SK-N-SH (cell line): ENCODE results near the gene HCAR2. TPM values are rescaled to one million over a fixed set of nuclear protein-coding genes. Genes with fewer than 3 reads are reported as not detected.

Source experiments
- CTCF ChIA-PET: fragments of 300-600, 350-600 bp; formaldehyde crosslinking; extraction: SDS; loops from one replicate; lab custom pipeline; 2021; lab: Yijun Ruan, JAX
- POLR2A ChIA-PET: fragments of 350-600 bp; sonication (Branson Sonifier 250); formaldehyde crosslinking; extraction: SDS; loops from one replicate; lab custom pipeline; 2020; ENCODE audit warnings: antibody characterized with exemption, inconsistent platforms; lab: Yijun Ruan, JAX
- DNase-seq: peaks from one replicate; pipeline ENCODE4 v3.0.0; 2012
- H2AFZ ChIP-seq: fragments of 200-600 bp; sonication (generic); 2 replicates; pipeline ENCODE4 v1.8.1; 2016; ENCODE audit warnings: antibody characterized with exemption, mild to moderate bottlenecking, low read depth
- H3F3A ChIP-seq: fragments of 200-600 bp; sonication (generic); replicated peaks from 2 replicates; pipeline ENCODE3; 2016; ENCODE audit warnings: antibody characterized with exemption, mild to moderate bottlenecking; ENCODE audit not compliant: insufficient read depth
- H3K27ac ChIP-seq, 2 experiments: fragments of 200-500 bp in 1 of 2; fragments of 200-600 bp in 1 of 2; sonication (Bioruptor generic) in 1 of 2; sonication (generic), shearing (Covaris generic) in 1 of 2; 2 replicates each; pipeline versions ENCODE4 v1.5.1 to v1.6.1; 2014 to 2016; ENCODE audit warnings: low read depth in 2 of 2, inconsistent platforms in 1 of 2, low read length in 1 of 2, mild to moderate bottlenecking in 1 of 2, mixed read lengths in 1 of 2
- H3K27me3 ChIP-seq: fragments of 200-600 bp; sonication (generic), shearing (Covaris generic); 2 replicates; pipeline ENCODE4 v1.6.1; 2016; ENCODE audit warnings: mixed run types; ENCODE audit not compliant: insufficient read depth
- H3K36me3 ChIP-seq, 2 experiments: fragments of 200-500 bp in 1 of 2; fragments of 200-600 bp in 1 of 2; sonication (Bioruptor generic) in 1 of 2; sonication (generic) in 1 of 2; replicated peaks in 1 of 2; 2 replicates each; pipeline versions ENCODE3 to v1.5.1; 2014 to 2016; ENCODE audit warnings: low read length in 1 of 2, mild to moderate bottlenecking in 1 of 2; ENCODE audit not compliant: insufficient read depth in 2 of 2, control insufficient read depth in 1 of 2
- H3K4me1 ChIP-seq, 2 experiments: fragments of 200-500 bp in 1 of 2; fragments of 200-600 bp in 1 of 2; sonication (Bioruptor generic) in 1 of 2; sonication (generic), shearing (Covaris generic) in 1 of 2; 2 replicates each; pipeline versions ENCODE4 v1.5.1 to v1.6.1; 2014 to 2016; ENCODE audit warnings: low read depth in 1 of 2, low read length in 1 of 2, mixed run types in 1 of 2; ENCODE audit not compliant: insufficient read depth in 2 of 2, control insufficient read depth in 1 of 2
- H3K4me2 ChIP-seq: fragments of 200-600 bp; sonication (generic), shearing (Covaris generic); 2 replicates; pipeline ENCODE4 v1.6.1; 2017; ENCODE audit warnings: mixed run types
- H3K4me3 ChIP-seq, 2 experiments: fragments of 200-500 bp in 1 of 2; fragments of 200-600 bp in 1 of 2; sonication (Bioruptor generic) in 1 of 2; sonication (generic), shearing (Covaris generic) in 1 of 2; 2 replicates each; pipeline versions ENCODE4 v1.5.1 to v1.8.1; 2014 to 2016; ENCODE audit warnings: low read depth in 2 of 2, inconsistent platforms in 1 of 2, low read length in 1 of 2, mild to moderate bottlenecking in 1 of 2, mixed read lengths in 1 of 2, moderate library complexity in 1 of 2
- H3K79me2 ChIP-seq: fragments of 200-600 bp; sonication (generic); 2 replicates; pipeline ENCODE4 v1.8.1; 2017; ENCODE audit warnings: mild to moderate bottlenecking; ENCODE audit not compliant: insufficient read depth
- H3K9ac ChIP-seq: fragments of 200-600 bp; sonication (generic); 2 replicates; pipeline ENCODE4 v1.6.1; 2017; ENCODE audit warnings: mixed run types
- H3K9me2 ChIP-seq: fragments of 200-600 bp; sonication (generic); 2 replicates; pipeline ENCODE4 v1.6.1; 2017; ENCODE audit warnings: mixed run types
- H3K9me3 ChIP-seq: fragments of 200-600 bp; sonication (generic); 2 replicates; pipeline ENCODE4 v1.6.1; 2017; ENCODE audit warnings: mixed run types, mild to moderate bottlenecking, moderate library complexity
- H4K20me1 ChIP-seq: fragments of 200-600 bp; sonication (generic); 2 replicates; pipeline ENCODE4 v1.6.1; 2017; ENCODE audit warnings: mild to moderate bottlenecking, mixed run types; ENCODE audit not compliant: insufficient read depth
- CHD2 ChIP-seq: fragments of 150-350 bp; IDR thresholded peaks from 2 replicates; pipeline ENCODE4 v1.6.1; 2018; ENCODE audit warnings: low read length; ENCODE audit not compliant: partially characterized antibody
- EP300 ChIP-seq, 2 experiments: IDR thresholded peaks; 2 replicates each; pipeline versions ENCODE4 v1.4.0 to v1.6.1; 2012; ENCODE audit warnings: borderline replicate concordance in 1 of 2, low read depth in 1 of 2, low read length in 1 of 2
- EZH2phosphoT487 ChIP-seq: fragments of 200-600 bp; sonication (generic); IDR thresholded peaks from 2 replicates; pipeline ENCODE4 v1.6.1; 2017; ENCODE audit warnings: low read depth, mixed run types, mild to moderate bottlenecking, antibody characterized with exemption, moderate library complexity, borderline replicate concordance
- FOSL2 ChIP-seq: IDR thresholded peaks from 2 replicates; pipeline ENCODE4 v1.4.0; 2012; ENCODE audit warnings: low read depth, mild to moderate bottlenecking, moderate library complexity, borderline replicate concordance
- FOXJ3 ChIP-seq: sonication (generic); formaldehyde crosslinking; IDR thresholded peaks from 2 replicates; pipeline ENCODE4 v1.5.1; 2020; ENCODE audit warnings: mild to moderate bottlenecking, missing genetic modification reagents
- FOXM1 ChIP-seq: IDR thresholded peaks from 2 replicates; pipeline ENCODE4 v1.4.0; 2012; ENCODE audit warnings: low read depth, mild to moderate bottlenecking
- GABPA ChIP-seq: IDR thresholded peaks from 2 replicates; pipeline ENCODE4 v1.4.0; 2012; ENCODE audit warnings: low read depth, mild to moderate bottlenecking
- GATA2 ChIP-seq: sonication (generic); formaldehyde crosslinking; IDR thresholded peaks from 2 replicates; pipeline ENCODE4 v1.5.0; 2020; ENCODE audit warnings: mild to moderate bottlenecking, missing genetic modification reagents
- MXI1 ChIP-seq: IDR thresholded peaks from 2 replicates; pipeline ENCODE4 v1.6.1; 2012; ENCODE audit warnings: mild to moderate bottlenecking, low read depth, low read length, improper control_type of control experiment
- NFIC ChIP-seq: IDR thresholded peaks from 2 replicates; pipeline ENCODE4 v1.4.0; 2012; ENCODE audit warnings: borderline replicate concordance
- NRF1 ChIP-seq: IDR thresholded peaks from 2 replicates; pipeline ENCODE4 v1.6.1; 2012; ENCODE audit warnings: low read depth, mild to moderate bottlenecking, low read length
- POLR2AphosphoS5 ChIP-seq: IDR thresholded peaks from 2 replicates; pipeline ENCODE4 v1.6.1; 2012; ENCODE audit warnings: low read depth, low read length
- RCOR1 ChIP-seq: fragments of 150-350 bp; IDR thresholded peaks from 2 replicates; pipeline ENCODE4 v1.6.1; 2017; ENCODE audit warnings: antibody characterized with exemption, low read length
- SMC3 ChIP-seq: IDR thresholded peaks from 2 replicates; pipeline ENCODE4 v1.6.1; 2012; ENCODE audit warnings: low read depth, low read length, improper control_type of control experiment
- WGBS: methylation state at CpG from one replicate; pipeline ENCODE4 v1.1.6; 2017; ENCODE audit warnings: low lambda C conversion rate; 5-methylcytosine and 5-hydroxymethylcytosine counted together
- polyA plus RNA-seq, 3 experiments: library from polyadenylated mRNA; depleted of rRNA; stranded (reverse); fragments of >200 nt; gene quantifications; 2 replicates each; pipeline ENCODE4 v1.2.3, GENCODE V29; 2012
- TF ChIP-seq, protein P1 (sequence below): IDR thresholded peaks from 2 replicates; pipeline ENCODE4 v1.6.1; 2012; ENCODE audit warnings: mild to moderate bottlenecking, low read depth, low read length, moderate library complexity
- TF ChIP-seq, protein P2 (sequence below): fragments of 150-350 bp; IDR thresholded peaks from 2 replicates; pipeline ENCODE4 v1.6.1; 2016; ENCODE audit warnings: mild to moderate bottlenecking, low read depth, low read length
- TF ChIP-seq, protein P3 (sequence below): IDR thresholded peaks from 2 replicates; pipeline ENCODE4 v1.4.0; 2012; ENCODE audit warnings: low read depth, borderline replicate concordance

The HCAR2 gene
- polyA plus RNA-seq, 1 of the 3 experiments (the other 2 are of a cell fraction) = not detected

DNA sequence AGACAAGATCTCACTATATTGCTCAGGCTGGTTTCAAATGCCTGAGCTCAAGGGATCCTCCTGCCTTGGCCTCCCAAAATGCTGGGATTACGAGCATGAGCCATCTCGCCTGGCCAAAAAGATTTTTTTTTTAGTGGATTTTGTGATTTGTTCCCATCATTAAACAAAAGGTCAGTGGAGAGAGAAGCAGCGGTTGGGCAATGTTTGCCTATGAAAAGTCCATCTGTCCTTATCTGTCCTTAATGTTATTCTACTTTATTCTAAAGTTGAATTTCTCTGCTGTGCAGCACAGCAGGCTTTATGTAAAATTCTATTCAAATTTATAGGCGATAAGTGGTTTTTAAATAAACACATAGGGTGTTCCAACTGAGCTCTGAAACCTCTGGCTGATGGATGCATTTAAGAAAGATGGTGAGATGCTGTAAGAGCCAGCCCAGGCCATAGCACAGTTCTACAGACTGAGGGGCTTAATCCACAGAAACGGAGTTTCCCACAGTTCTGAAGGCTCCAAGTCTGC lies 18.8 kb downstream of the HCAR2 start:
- Histone ChIP-seq H3K79me2 (no peaks in the 10 kb centered on the region), H3K9me3 (no peaks in the 10 kb centered on the region)
- no peak for DNase-seq
- TF ChIP-seq GATA2 (CRISPR knock-in tag) (no peak), FOXJ3 (no peak), FOXM1 (no peak), FOSL2 (no peak), EP300 (IDR thresholded peaks at IDR 0.05; ENCODE audit: borderline replicate concordance in 1 of 2, low read depth in 1 of 2, low read length in 1 of 2) (no peak), SMC3 (no peak), NFIC (no peak), POLR2AphosphoS5 (no peak), RCOR1 (no peak), MXI1 (no peak), GABPA (no peak), CHD2 (no peak), EZH2phosphoT487 (no peak), NRF1 (no peak)
- TF ChIP-seq, protein P1, sequence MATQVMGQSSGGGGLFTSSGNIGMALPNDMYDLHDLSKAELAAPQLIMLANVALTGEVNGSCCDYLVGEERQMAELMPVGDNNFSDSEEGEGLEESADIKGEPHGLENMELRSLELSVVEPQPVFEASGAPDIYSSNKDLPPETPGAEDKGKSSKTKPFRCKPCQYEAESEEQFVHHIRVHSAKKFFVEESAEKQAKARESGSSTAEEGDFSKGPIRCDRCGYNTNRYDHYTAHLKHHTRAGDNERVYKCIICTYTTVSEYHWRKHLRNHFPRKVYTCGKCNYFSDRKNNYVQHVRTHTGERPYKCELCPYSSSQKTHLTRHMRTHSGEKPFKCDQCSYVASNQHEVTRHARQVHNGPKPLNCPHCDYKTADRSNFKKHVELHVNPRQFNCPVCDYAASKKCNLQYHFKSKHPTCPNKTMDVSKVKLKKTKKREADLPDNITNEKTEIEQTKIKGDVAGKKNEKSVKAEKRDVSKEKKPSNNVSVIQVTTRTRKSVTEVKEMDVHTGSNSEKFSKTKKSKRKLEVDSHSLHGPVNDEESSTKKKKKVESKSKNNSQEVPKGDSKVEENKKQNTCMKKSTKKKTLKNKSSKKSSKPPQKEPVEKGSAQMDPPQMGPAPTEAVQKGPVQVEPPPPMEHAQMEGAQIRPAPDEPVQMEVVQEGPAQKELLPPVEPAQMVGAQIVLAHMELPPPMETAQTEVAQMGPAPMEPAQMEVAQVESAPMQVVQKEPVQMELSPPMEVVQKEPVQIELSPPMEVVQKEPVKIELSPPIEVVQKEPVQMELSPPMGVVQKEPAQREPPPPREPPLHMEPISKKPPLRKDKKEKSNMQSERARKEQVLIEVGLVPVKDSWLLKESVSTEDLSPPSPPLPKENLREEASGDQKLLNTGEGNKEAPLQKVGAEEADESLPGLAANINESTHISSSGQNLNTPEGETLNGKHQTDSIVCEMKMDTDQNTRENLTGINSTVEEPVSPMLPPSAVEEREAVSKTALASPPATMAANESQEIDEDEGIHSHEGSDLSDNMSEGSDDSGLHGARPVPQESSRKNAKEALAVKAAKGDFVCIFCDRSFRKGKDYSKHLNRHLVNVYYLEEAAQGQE = no peak
- TF ChIP-seq, protein P2, sequence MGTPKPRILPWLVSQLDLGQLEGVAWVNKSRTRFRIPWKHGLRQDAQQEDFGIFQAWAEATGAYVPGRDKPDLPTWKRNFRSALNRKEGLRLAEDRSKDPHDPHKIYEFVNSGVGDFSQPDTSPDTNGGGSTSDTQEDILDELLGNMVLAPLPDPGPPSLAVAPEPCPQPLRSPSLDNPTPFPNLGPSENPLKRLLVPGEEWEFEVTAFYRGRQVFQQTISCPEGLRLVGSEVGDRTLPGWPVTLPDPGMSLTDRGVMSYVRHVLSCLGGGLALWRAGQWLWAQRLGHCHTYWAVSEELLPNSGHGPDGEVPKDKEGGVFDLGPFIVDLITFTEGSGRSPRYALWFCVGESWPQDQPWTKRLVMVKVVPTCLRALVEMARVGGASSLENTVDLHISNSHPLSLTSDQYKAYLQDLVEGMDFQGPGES = no peak
- TF ChIP-seq, protein P3, sequence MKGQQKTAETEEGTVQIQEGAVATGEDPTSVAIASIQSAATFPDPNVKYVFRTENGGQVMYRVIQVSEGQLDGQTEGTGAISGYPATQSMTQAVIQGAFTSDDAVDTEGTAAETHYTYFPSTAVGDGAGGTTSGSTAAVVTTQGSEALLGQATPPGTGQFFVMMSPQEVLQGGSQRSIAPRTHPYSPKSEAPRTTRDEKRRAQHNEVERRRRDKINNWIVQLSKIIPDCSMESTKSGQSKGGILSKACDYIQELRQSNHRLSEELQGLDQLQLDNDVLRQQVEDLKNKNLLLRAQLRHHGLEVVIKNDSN = no peak
- TF ChIP-seq, all 33 proteins: peak for 0
- Histone ChIP-seq H3K27me3 (no peaks in the 10 kb centered on the region), H3K27ac (no peak overlapping the region), H3K36me3 (no peaks in the 10 kb centered on the region), H3K4me1 (0 out of 4 replicates have a peak, but pooled peaks cover 0 to 7% of the 10 kb centered on the region in 2 experiments), H3K4me2 (no peak overlapping the region), H2AFZ (no peak overlapping the region), H3K4me3 (no peak overlapping the region), H3K9me2 (no peaks in the 10 kb centered on the region), H3F3A (no peaks in the 10 kb centered on the region), H3K9ac (no peak overlapping the region), H4K20me1 (no peaks in the 10 kb centered on the region)
- 82% methylated on average over 5 of the region's 5 CpGs for WGBS
- CTCF ChIA-PET = interaction anchor here (0.7 to 1.1 kb wide), 2 partner anchors 45 to 1520 kb away, joined by 3 to 4 read pairs; no protein-coding TSS in a partner anchor
- POLR2A ChIA-PET = no interaction called here
